Inflammatory macrophage (primary cell): Measurements from ENCODE around the gene SEC23B.

Experiments used
- DNase-seq, 2 donors: peaks; one replicate each; pipeline ENCODE4 v3.0.0-alpha.2; 2020 to 2022

SEC23B gene

GRCh38 chr20:18588574-18588933 lies 80.8 kb downstream of the SEC23B start:
- DNase-seq = no peak

- no peak for DNase-seq
Observed at GRCh38 chr20:18589941-18590674, 82.4 kb downstream of the SEC23B start.

- DNase-seq = no peak
Observed at GRCh38 chr20:18596270-18596669, 88.5 kb downstream of the SEC23B start.

GRCh38 chr20:18609741-18610140 lies 102.0 kb downstream of the SEC23B start:
- no peak for DNase-seq
